Calu3 (cell line): ENCODE data around the gene SLC9A7. TPM values are rescaled to one million over a fixed set of nuclear protein-coding genes. Genes with fewer than 3 reads are reported as not detected.

Experiments used
- BruUV-seq: library from RNA; stranded (reverse); fragments of 400-500 nt; replicated peaks from 2 replicates; lab custom pipeline; 2021; lab: Mats Ljungman, UMichigan
- CTCF ChIA-PET: fragments of 300-600 bp; sonication (Branson Sonifier 250); formaldehyde crosslinking; loops from one replicate; lab custom pipeline; 2022; ENCODE audit warnings: antibody characterized with exemption; lab: Charles Lee
- DNase-seq: peaks from one replicate; pipeline ENCODE4 v3.0.0; 2022
- H3K27ac Mint-ChIP-seq: one replicate; pipeline ENCODE4 v1.8.0; 2022; ENCODE audit warnings: mixed read lengths; ENCODE audit not compliant: unreplicated experiment
- H3K27me3 Mint-ChIP-seq: one replicate; pipeline ENCODE4 v1.8.0; 2022; ENCODE audit warnings: mixed read lengths; ENCODE audit not compliant: unreplicated experiment
- H3K36me3 Mint-ChIP-seq: one replicate; pipeline ENCODE4 v1.8.0; 2022; ENCODE audit warnings: mild to moderate bottlenecking, moderate library complexity, mixed read lengths; ENCODE audit not compliant: insufficient read depth, unreplicated experiment
- H3K4me1 Mint-ChIP-seq: one replicate; pipeline ENCODE4 v1.8.0; 2022; ENCODE audit warnings: mild to moderate bottlenecking, low read depth, mixed read lengths; ENCODE audit not compliant: unreplicated experiment
- H3K4me3 Mint-ChIP-seq: one replicate; pipeline ENCODE4 v1.8.0; 2022; ENCODE audit warnings: mild to moderate bottlenecking, low read depth, moderate library complexity, mixed read lengths; ENCODE audit not compliant: unreplicated experiment
- H3K9me3 Mint-ChIP-seq: one replicate; pipeline ENCODE4 v1.8.0; 2022; ENCODE audit warnings: low read depth, mixed read lengths; ENCODE audit not compliant: unreplicated experiment
- CTCF ChIP-seq: fragments of 200-600 bp; IDR thresholded peaks from one replicate; pipeline ENCODE4 v1.8.0; 2022; ENCODE audit warnings: antibody characterized with exemption; ENCODE audit not compliant: unreplicated experiment
- intact Hi-C: fragments of 100-400 bp; cut with micrococcal nuclease; formaldehyde crosslinking; loops from one replicate; pipeline ENCODE4 v1.10.0; 2022; ENCODE audit not compliant: unreplicated experiment
- total RNA-seq: library from RNA; stranded (reverse); gene quantifications from 2 replicates; pipeline ENCODE4 v1.2.3, GENCODE V29; 2022

The SLC9A7 gene
- total RNA-seq, 1 experiment from 2014 or later = 83.3 TPM

GRCh38 chrX:46703980-46704379, 54.9 kb downstream of the SLC9A7 start:
- BruUV-seq = no TSS peak
- no peak overlapping the region for H3K4me3 Mint-ChIP-seq

GRCh38 chrX:46698691-46699090, 60.2 kb downstream of the SLC9A7 start:
- Mint-ChIP-seq H3K27ac (no peak overlapping the region), H3K9me3 (no peaks in the 10 kb centered on the region), H3K36me3 (peaks cover 4% of the 10 kb centered on the region)

More at GRCh38 chrX:46703980-46704379, 54.9 kb downstream of the SLC9A7 start:
- no peaks in the 10 kb centered on the region for H3K9me3 Mint-ChIP-seq
- no peak for TF ChIP-seq CTCF
- no peak for DNase-seq
- no peaks in the 10 kb centered on the region for H3K36me3 Mint-ChIP-seq
- CTCF ChIA-PET = no interaction called here
- intact Hi-C loops = no loop called here
- no peak overlapping the region for H3K27ac Mint-ChIP-seq
- no peaks in the 10 kb centered on the region for H3K27me3 Mint-ChIP-seq
- H3K4me1 Mint-ChIP-seq = peaks cover 14% of the 10 kb centered on the region

GRCh38 chrX:46695491-46695890, 63.4 kb downstream of the SLC9A7 start:
- no peak overlapping the region for H3K4me3 Mint-ChIP-seq
- no peak overlapping the region for H3K27ac Mint-ChIP-seq

More at GRCh38 chrX:46698691-46699090, 60.2 kb downstream of the SLC9A7 start:
- H3K27me3 Mint-ChIP-seq = no peaks in the 10 kb centered on the region
- CTCF ChIA-PET = no interaction called here
- intact Hi-C loops = no loop called here
- H3K4me1 Mint-ChIP-seq = no peaks in the 10 kb centered on the region
- TF ChIP-seq CTCF = no peak
- BruUV-seq = no TSS peak
- no peak for DNase-seq
- H3K4me3 Mint-ChIP-seq = no peak overlapping the region

GRCh38 chrX:46694549-46694948, 64.4 kb downstream of the SLC9A7 start:
- H3K4me3 Mint-ChIP-seq = no peak overlapping the region
- no peaks in the 10 kb centered on the region for H3K4me1 Mint-ChIP-seq
- CTCF ChIA-PET = no interaction called here
- no peak for DNase-seq
- TF ChIP-seq CTCF = no peak
- intact Hi-C loops = no loop called here
- H3K36me3 Mint-ChIP-seq = peaks cover 4% of the 10 kb centered on the region
- no TSS peak for BruUV-seq
- H3K9me3 Mint-ChIP-seq = no peaks in the 10 kb centered on the region
- no peak overlapping the region for H3K27ac Mint-ChIP-seq
- H3K27me3 Mint-ChIP-seq = no peaks in the 10 kb centered on the region

More at GRCh38 chrX:46695491-46695890, 63.4 kb downstream of the SLC9A7 start:
- no peak for TF ChIP-seq CTCF
- intact Hi-C loops = no loop called here
- Mint-ChIP-seq H3K4me1 (no peaks in the 10 kb centered on the region), H3K36me3 (peaks cover 4% of the 10 kb centered on the region), H3K27me3 (no peaks in the 10 kb centered on the region), H3K9me3 (no peaks in the 10 kb centered on the region)
- no TSS peak for BruUV-seq
- DNase-seq = no peak
- CTCF ChIA-PET = no interaction called here
